ACC112 (cell line): ENCODE measurements around the gene MED25.

Source experiments
- H2AFZ ChIP-seq: fragments of 200-600 bp; sonication (generic); one replicate; pipeline ENCODE4 v1.6.0; 2017; ENCODE audit warnings: antibody characterized with exemption, low read length; ENCODE audit not compliant: unreplicated experiment
- H3K27ac ChIP-seq: fragments of 200-600 bp; sonication (generic); 2 replicates; pipeline ENCODE4 v1.5.1; 2014; ENCODE audit warnings: low read depth, mild to moderate bottlenecking, antibody characterized with exemption, low read length, moderate library complexity
- H3K27me3 ChIP-seq: fragments of 200-600 bp; sonication (generic); 2 replicates; pipeline ENCODE4 v1.6.1; 2014; ENCODE audit warnings: mild to moderate bottlenecking, antibody characterized with exemption, low read length, moderate library complexity, mixed read lengths; ENCODE audit not compliant: insufficient read depth
- H3K36me3 ChIP-seq: fragments of 200-600 bp; sonication (generic); 2 replicates; pipeline ENCODE4 v1.6.1; 2016; ENCODE audit warnings: mild to moderate bottlenecking, antibody characterized with exemption, low read length, moderate library complexity, mixed read lengths; ENCODE audit not compliant: insufficient read depth
- H3K4me1 ChIP-seq: fragments of 200-600 bp; sonication (generic); one replicate; pipeline ENCODE4 v1.6.1; 2016; ENCODE audit warnings: low read length, mixed read lengths; ENCODE audit not compliant: insufficient read depth, unreplicated experiment, control insufficient read depth
- H3K4me3 ChIP-seq: fragments of 200-600 bp; sonication (generic); 2 replicates; pipeline ENCODE4 v1.5.1; 2014; ENCODE audit warnings: mild to moderate bottlenecking, low read depth, low read length
- H3K79me2 ChIP-seq: fragments of 200-600 bp; sonication (generic); one replicate; pipeline ENCODE4 v1.6.0; 2016; ENCODE audit warnings: low read length; ENCODE audit not compliant: control insufficient read depth, unreplicated experiment, insufficient read depth

MED25 gene

DNA sequence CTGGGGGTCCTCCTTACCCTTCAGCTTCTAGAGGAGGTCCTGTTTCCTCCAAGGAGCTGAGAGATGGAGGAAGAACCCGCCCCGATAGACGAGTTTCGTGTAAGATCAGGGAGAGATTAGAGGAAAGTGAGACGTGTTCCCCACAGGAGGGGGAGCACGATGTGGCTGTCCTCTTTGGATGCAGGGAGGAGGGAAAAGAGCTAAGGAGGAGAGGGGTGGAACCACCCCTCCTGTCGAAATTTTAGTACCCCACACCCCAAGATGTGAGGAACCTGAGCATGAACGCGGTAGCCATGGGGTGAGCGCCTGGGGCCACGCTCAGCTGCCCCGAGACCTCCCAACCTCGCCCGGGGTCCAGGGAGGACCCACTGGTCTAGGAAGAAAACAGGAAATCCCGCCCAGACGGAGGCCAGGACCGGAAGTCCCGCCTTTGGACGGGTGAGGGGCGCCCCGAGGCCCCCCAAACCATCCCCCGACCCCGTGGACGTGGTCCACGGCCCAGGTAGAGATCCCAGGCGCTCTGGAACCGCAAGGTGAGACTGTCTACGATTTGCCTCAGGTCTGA lies 57.9 kb downstream of the MED25 start:
- no peaks in the 10 kb centered on the region for H3K27me3 ChIP-seq
- H3K4me1 ChIP-seq: peaks cover 13% of the 10 kb centered on the region
- H3K4me3 ChIP-seq: peak overlapping the region; percentile 96
- H3K36me3 ChIP-seq: no peaks in the 10 kb centered on the region
- peaks cover 19% of the 10 kb centered on the region for H3K79me2 ChIP-seq
- H3K27ac ChIP-seq: peak overlapping the region; percentile 96
- H2AFZ ChIP-seq: no peak overlapping the region

DNA sequence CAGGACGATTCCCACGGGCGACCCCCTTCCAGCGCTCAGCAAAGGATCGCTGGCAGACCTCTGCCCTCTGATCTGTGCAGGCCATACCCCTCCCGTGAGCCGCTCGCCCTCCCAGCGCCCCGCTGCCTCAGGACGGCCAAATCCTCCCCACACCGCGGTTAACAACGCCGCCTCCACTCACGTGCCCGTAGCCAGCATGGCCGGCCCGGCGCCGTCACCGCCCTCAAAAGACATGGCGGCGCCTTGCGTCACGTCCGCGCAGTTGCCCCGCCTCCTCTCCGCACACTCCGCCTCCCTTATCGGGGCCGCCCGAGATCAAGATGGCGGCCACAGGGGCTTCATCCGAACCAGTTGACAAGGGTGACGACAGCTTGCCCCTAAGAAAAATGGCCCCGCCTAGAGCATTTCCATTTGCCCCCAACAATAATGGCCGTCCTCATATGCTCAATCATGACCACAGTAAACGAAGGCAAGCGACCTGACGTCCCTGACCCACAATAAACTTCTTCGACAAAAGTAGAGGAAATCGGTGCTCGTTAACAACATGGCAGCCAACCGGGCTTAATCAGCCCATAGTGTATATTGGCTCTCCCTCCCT lies 58.4 kb downstream of the MED25 start:
- no peaks in the 10 kb centered on the region for H3K27me3 ChIP-seq
- H3K27ac ChIP-seq: peak overlapping the region; percentile 96
- H3K4me3 ChIP-seq: peak overlapping the region; percentile 96
- H3K4me1 ChIP-seq: peaks cover 13% of the 10 kb centered on the region
- H3K36me3 ChIP-seq: no peaks in the 10 kb centered on the region
- H3K79me2 ChIP-seq: peaks cover 19% of the 10 kb centered on the region
- H2AFZ ChIP-seq: peak overlapping the region; percentile 75

DNA sequence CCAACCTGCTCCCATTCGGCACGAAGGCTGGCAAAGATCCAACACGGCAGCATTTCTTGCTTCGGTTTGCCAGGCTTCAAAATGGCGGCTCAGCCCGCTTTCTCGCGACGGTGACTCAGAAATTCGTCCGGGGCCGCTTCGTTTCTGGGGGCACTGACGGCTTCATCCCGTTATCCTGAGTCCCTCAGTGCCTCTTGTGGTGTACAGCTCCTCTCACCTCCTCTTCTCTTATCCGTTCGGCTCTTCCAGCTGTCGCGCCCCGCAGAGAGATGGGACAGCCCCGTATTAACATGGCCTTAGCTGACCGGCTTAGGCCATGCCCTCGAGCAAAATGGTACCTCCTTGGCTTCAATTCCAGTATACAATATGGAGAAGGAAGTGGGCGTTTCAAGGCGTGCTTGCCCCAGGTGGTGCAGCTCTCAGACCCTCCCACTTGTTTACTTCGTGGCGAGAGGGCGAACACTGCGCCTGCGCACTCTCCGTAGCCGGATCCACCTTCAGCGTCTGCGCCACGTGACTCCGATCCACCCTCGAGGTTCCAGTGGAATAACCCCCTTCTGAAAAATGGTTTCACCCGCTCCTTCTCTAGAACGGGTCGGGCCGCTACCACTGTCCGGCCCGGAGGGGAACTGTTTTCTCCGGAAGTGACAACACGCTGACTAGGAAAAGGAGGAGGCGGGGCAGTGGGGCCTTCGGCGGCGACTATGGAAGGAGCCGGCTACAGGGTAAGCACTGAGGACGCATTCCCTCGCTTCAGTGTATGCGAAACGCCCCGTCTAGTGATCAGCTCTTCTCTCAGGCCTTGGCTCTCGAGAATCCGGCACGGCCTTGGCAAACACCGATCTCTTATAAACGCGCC lies 59.2 kb downstream of the MED25 start, which contains the start of the genes AKT1S1 and TBC1D17:
AKT1S1 (minus strand) TSS at position 336 of the 859 bp plus-strand sequence. CDS start 4,060 bp downstream, outside the sequence.
TBC1D17 (plus strand) TSS at position 683 of the 859 bp plus-strand sequence; CDS start at position 705, 22 bp downstream.
- Histone ChIP-seq H2AFZ (peak within 1 kb of the TSS; percentile 88), H3K4me3 (peak within 1 kb of the TSS; percentile 96), H3K36me3 (peaks cover 3% of the 10 kb centered on the region; the same call in 1 of the 2 replicates), H3K4me1 (peaks cover 13% of the 10 kb centered on the region), H3K79me2 (peaks cover 19% of the 10 kb centered on the region), H3K27ac (peak within 1 kb of the TSS; percentile 96), H3K27me3 (no peaks in the 10 kb centered on the region)

DNA sequence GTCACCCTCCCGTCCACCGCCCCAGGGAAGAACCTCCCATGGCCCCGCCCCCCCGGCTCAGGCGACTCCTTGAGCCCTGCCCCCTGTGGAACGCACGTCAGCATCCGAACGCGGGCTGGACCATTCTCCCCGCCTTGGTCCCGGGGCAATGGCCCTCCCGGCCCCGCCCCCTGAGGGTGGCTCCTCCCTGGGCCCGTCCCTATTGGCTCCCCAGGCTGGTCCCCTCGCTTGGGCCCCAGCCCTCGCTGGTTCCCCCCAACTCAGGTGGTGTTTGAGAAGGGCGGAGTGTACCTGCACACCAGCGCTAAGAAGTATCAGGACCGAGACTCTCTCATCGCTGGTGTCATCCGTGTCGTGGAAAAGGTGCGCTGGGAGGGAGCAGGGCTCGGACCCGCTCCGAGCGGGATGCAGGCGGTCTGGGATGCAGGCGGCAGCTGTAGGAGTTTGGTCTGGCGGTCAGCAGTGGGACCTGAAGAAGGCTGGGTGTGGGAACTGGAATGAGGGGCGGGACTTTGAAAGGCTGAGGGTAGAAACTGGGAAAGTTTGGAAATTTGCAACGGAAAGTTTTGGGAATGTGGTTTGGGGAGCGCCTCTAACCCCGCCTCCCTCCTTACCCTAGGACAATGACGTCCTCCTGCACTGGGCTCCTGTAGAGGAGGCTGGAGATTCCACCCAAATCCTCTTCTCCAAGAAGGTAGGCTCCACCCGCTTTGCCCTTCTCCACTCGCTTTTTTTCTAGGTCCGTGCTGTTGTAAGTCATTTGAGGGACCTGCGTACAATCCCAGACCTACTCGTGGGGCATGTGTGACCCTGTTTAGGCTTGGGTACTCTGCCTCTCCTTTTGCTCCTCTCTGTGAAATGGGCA lies 60.0 kb downstream of the MED25 start:
- no peaks in the 10 kb centered on the region for H3K27me3 ChIP-seq
- peak overlapping the region; percentile 96 for H3K4me3 ChIP-seq
- H3K36me3 ChIP-seq: peaks cover 11% of the 10 kb centered on the region; the same call in 1 of the 2 replicates
- H2AFZ ChIP-seq: peak overlapping the region; percentile 88
- peaks cover 19% of the 10 kb centered on the region for H3K79me2 ChIP-seq
- H3K4me1 ChIP-seq: peaks cover 13% of the 10 kb centered on the region
- peak overlapping the region; percentile 96 for H3K27ac ChIP-seq

DNA sequence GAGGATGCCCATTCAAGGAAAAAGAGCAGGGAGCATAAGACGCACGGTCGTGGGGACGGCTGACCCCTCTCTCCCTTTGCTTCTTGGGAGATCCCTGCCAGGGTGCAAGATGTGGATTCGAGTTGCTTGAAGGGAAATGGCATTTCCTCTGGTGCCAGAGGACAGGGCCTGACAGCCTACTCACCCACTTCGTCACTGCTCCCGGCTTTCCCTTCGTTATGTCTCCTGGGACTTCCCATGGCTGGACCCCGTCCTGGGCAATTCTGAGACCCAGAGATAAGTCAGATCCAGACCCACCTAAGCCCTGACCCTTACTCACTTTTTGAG lies 60.6 kb downstream of the MED25 start:
- H3K4me3 ChIP-seq: peak overlapping the region; percentile 96
- no peak overlapping the region for H2AFZ ChIP-seq
- peaks cover 19% of the 10 kb centered on the region for H3K79me2 ChIP-seq
- no peaks in the 10 kb centered on the region for H3K27me3 ChIP-seq
- H3K27ac ChIP-seq: no peak overlapping the region
- H3K4me1 ChIP-seq: peaks cover 13% of the 10 kb centered on the region
- H3K36me3 ChIP-seq: peaks cover 15% of the 10 kb centered on the region; the same call in 1 of the 2 replicates

DNA sequence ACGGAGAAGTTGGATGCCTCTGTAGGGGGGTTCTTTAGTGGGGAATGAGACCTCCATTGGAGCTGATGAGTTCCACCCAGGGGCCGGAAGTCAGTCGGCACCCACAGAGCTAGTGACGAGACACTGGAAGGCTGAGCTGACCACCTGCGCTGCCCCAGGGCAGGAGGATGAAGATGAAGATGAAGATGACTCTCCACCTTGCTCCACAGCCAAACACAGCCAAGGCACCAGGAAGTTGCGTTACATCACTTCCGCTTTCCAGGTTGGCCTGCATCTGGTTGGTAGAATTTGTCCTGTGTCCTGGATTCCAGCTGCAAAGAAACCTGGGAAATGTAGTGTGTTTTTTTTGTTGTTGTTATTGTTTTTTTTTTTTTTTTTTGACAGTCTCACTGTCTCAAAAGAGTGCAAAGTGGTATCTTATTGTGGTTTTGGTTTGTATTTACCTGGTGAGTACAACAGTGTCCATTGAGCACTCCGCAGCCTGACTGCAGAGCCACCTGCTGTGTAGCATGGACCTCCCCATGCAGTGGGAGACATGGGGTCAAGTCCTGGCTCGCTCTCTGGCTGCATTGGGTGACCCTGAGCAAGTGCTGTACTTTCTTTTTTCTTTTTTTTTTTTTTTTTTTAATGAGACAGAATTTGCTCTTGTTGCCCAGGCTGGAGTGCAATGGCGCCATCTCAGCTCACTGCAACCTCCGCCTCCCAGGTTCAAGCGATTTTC lies 61.3 kb downstream of the MED25 start:
- H3K36me3 ChIP-seq: peaks cover 15% of the 10 kb centered on the region; the same call in 1 of the 2 replicates
- peaks cover 13% of the 10 kb centered on the region for H3K4me1 ChIP-seq
- H2AFZ ChIP-seq: no peak overlapping the region
- peaks cover 17% of the 10 kb centered on the region for H3K79me2 ChIP-seq
- no peaks in the 10 kb centered on the region for H3K27me3 ChIP-seq
- no peak overlapping the region for H3K27ac ChIP-seq
- no peak overlapping the region; the same call in 1 of the 2 replicates for H3K4me3 ChIP-seq

DNA sequence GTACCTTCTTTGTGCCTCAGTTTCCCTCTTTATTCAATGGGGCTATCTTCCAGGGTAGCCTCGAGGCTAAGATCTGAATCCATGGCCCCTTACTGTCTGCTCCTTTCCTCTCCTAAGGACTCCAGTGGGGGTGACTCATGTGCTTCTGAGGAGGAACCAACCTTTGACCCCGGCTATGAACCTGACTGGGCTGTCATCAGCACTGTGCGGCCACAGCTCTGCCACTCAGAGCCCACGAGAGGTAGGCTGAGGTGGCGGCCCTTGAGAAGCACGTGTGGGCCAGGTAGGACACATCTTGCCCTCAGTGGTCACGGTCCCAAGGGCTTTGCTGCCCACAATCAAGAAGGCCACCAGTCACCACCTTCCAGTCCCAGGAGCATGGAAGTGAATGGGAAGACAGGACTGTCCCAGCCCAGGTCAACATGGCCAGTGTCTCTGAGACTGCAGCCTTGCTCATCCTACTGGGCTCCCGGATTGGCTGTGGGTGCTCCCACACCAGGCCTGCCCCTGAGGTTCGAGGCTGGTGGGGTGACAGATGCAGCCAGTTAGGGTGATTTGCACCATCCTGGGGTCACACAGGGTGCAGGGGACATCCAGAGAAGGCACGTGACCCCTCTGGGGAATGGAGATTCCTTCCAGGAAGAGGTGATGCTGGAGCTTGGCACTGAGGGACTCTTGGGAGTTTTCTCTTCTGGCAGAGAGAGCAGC lies 62.2 kb downstream of the MED25 start:
- Histone ChIP-seq H3K27ac (no peak overlapping the region), H3K79me2 (peaks cover 10% of the 10 kb centered on the region), H3K27me3 (no peaks in the 10 kb centered on the region), H2AFZ (no peak overlapping the region), H3K36me3 (peaks cover 15% of the 10 kb centered on the region; the same call in 1 of the 2 replicates), H3K4me3 (no peak overlapping the region), H3K4me1 (peaks cover 8% of the 10 kb centered on the region)

DNA sequence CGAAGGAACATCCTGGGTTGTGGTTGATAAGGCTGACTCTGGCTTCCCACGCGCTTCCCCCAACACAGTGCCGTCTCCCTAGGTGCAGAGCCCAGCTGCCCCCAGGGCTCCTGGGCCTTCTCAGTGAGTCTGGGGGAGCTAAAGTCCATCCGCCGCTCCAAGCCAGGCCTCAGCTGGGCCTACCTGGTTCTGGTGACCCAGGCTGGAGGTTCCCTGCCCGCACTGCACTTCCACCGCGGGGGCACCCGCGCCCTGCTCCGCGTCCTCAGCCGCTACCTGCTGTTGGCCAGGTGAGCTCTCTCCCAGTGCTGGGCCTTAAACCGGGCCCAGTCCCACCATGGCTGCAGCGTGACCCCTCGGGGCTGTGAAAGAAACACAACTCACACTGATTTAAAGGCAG lies 63.1 kb downstream of the MED25 start:
- H3K36me3 ChIP-seq: peaks cover 15% of the 10 kb centered on the region; the same call in 1 of the 2 replicates
- peaks cover 4% of the 10 kb centered on the region for H3K4me1 ChIP-seq
- H3K27me3 ChIP-seq: no peaks in the 10 kb centered on the region

DNA sequence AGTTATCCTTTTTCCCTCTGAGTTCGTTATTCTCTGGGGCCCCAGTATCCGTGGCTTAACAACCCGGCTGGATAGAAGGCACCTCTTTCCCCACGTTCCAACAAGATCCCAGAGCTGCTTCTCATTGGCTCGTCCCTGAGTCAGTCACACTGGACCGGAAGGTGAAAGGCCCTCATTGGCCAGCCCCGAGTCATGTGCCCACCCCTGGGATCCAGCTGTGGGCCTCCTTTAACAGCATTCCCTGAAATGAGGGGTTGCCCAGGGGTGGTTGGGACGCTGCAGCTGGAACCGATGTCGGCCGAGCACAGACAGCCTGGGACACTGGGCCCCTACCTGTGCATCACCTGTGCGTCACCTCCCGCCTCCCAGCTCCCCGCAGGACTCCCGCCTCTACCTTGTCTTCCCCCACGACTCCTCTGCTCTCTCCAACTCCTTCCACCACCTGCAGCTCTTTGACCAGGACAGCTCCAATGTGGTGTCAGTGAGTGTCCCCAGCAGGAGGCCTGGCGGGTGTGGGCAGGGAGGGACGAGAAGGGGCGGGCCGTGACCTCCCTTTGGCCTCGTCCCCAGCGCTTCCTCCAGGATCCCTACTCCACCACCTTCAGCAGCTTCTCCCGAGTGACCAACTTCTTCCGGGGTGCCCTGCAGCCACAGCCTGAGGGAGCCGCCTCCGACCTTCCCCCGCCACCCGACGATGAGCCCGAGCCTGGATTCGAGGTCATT lies 63.7 kb downstream of the MED25 start:
- Histone ChIP-seq H3K27ac (no peak overlapping the region), H3K79me2 (no peaks in the 10 kb centered on the region), H3K4me3 (no peak overlapping the region), H3K27me3 (no peaks in the 10 kb centered on the region), H3K36me3 (peaks cover 15% of the 10 kb centered on the region; the same call in 1 of the 2 replicates), H2AFZ (no peak overlapping the region), H3K4me1 (peaks cover 4% of the 10 kb centered on the region)

More for the DNA sequence above, 63.1 kb downstream of the MED25 start:
- Histone ChIP-seq H3K27ac (no peak overlapping the region), H3K79me2 (peaks cover 1% of the 10 kb centered on the region), H2AFZ (no peak overlapping the region), H3K4me3 (no peak overlapping the region)
